K562 (cell line): ENCODE results near the gene TM9SF3. TPM values are rescaled to one million over a fixed set of nuclear protein-coding genes. Genes with fewer than 3 reads are reported as not detected.

Source experiments
- CHD7 ChIP-seq: fragments of 200-600 bp; sonication (generic); IDR thresholded peaks from one replicate; pipeline ENCODE4 v1.6.1; 2012; ENCODE audit warnings: mild to moderate bottlenecking, low read depth, low read length, inconsistent platforms
- CTCFL ChIP-seq: IDR thresholded peaks from 2 replicates; pipeline ENCODE4 v1.6.1; 2011; ENCODE audit warnings: borderline replicate concordance, low read depth, mild to moderate bottlenecking, moderate library complexity, low read length; ENCODE audit not compliant: insufficient read depth, poor library complexity, severe bottlenecking
- RERE ChIP-seq: sonication (generic); formaldehyde crosslinking; IDR thresholded peaks from 2 replicates; pipeline ENCODE4 v1.8.0; 2023; ENCODE audit warnings: missing genetic modification reagents, mild to moderate bottlenecking, borderline replicate concordance
- SMAD3 ChIP-seq: fragments of 450-650 bp; formaldehyde crosslinking; conservative IDR thresholded peaks from 2 replicates; pipeline ENCODE4 v1.4.0; 2020; ENCODE audit warnings: mild to moderate bottlenecking
- ZNF146 ChIP-seq: IDR thresholded peaks from one replicate; pipeline ENCODE4 v1.6.1; 2018; ENCODE audit warnings: missing compliant biosample characterization; ENCODE audit not compliant: unreplicated experiment
- polyA plus RNA-seq, 8 experiments: library from polyadenylated mRNA; depleted of rRNA in 4 of 8; stranded (reverse) in 5 of 8; unstranded in 3 of 8; fragments of >200 nt; fragmentation: Nextera tagmentation in 2 of 8; fragmentation: Illumina TruSeq in 1 of 8; extraction: Ambion mirVana in 2 of 8; extraction: Trizol in 1 of 8; gene quantifications; 2 replicates each; pipeline versions ENCODE4 v1.2.1 to v1.2.3, GENCODE V29; 2011 to 2014; ENCODE audit warnings: inconsistent platforms in 1 of 8, missing spikeins in 1 of 8
- total RNA-seq, 7 experiments: library from RNA; depleted of rRNA in 6 of 7; stranded (reverse); fragments of >200 nt in 6 of 7; fragmentation: Illumina TruSeq in 2 of 7; extraction: Trizol in 2 of 7; gene quantifications; 2 replicates each; pipeline versions ENCODE4 v1.2.1 to v1.2.3, GENCODE V29; 2011 to 2021; ENCODE audit warnings: low replicate concordance in 1 of 7
- TF ChIP-seq, protein P1 (sequence below): fragments of 450-650 bp; formaldehyde crosslinking; IDR thresholded peaks from 2 replicates; pipeline ENCODE4 v1.4.0; 2020; ENCODE audit warnings: mild to moderate bottlenecking, moderate library complexity

The TM9SF3 gene
- total and polyA plus RNA-seq, 9 of the 15 experiments (the other 6 are each of a cell fraction or from before 2014, with no cell fraction given): 16.1 to 63.1 (median 34.9) TPM

DNA sequence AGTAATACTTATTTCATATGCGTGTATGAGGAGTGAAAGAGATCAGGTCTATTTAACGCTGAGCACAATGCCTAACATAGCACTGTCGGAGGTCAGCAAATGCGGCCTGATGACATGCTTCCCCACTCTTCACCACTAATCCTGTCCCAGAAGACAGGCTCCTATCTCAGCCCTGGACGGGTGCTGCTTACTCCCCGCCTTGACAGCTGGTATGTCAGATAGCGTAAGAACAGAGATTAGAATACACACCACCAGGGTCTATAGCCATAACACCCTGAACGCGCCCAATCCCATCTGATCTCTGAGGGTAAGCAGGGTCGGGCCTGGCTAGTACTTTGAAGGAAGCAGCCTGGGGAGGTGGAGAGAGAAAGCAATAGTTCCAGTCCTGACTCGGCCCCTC is 32.3 kb upstream of the TM9SF3 start (continued):
- TF ChIP-seq CHD7 (no peak), CTCFL (no peak), SMAD3 (CRISPR knock-in tag) (0 out of 2 replicates have a peak, but pooled peaks have one; percentile 21), RERE (CRISPR knock-in tag) (no peak), ZNF146 (CRISPR knock-in tag) (no peak)
- TF ChIP-seq, protein P1, sequence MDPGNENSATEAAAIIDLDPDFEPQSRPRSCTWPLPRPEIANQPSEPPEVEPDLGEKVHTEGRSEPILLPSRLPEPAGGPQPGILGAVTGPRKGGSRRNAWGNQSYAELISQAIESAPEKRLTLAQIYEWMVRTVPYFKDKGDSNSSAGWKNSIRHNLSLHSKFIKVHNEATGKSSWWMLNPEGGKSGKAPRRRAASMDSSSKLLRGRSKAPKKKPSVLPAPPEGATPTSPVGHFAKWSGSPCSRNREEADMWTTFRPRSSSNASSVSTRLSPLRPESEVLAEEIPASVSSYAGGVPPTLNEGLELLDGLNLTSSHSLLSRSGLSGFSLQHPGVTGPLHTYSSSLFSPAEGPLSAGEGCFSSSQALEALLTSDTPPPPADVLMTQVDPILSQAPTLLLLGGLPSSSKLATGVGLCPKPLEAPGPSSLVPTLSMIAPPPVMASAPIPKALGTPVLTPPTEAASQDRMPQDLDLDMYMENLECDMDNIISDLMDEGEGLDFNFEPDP (CRISPR knock-in tag): no peak
